Peyer's patch (tissue), 4 donors: ENCODE measurements around the gene SLC22A17.

Experiments used
- POLR2A ChIP-seq, 2 donors: fragments of 450-650 bp; IDR thresholded peaks; one replicate each; pipeline ENCODE4 v1.5.1; 2017; ENCODE audit warnings: antibody characterized with exemption in 2 of 2, mild to moderate bottlenecking in 2 of 2, moderate library complexity in 2 of 2
- TF ChIP-seq, protein P1 (sequence below), 6 experiments: fragments of 450-650 bp in 4 of 6; fragments of 200-600 bp in 2 of 6; sonication (generic) in 1 of 6; IDR thresholded peaks; one replicate each; pipeline ENCODE4 v1.5.1; 2017 to 2019; ENCODE audit warnings: antibody characterized with exemption in 6 of 6, mild to moderate bottlenecking in 3 of 6, moderate library complexity in 1 of 6

GRCh38 chr14:23398348-23398747, 45.7 kb upstream of the SLC22A17 start:
- TF ChIP-seq POLR2A (IDR thresholded peaks at IDR 0.05): no peak
- TF ChIP-seq, protein P1, sequence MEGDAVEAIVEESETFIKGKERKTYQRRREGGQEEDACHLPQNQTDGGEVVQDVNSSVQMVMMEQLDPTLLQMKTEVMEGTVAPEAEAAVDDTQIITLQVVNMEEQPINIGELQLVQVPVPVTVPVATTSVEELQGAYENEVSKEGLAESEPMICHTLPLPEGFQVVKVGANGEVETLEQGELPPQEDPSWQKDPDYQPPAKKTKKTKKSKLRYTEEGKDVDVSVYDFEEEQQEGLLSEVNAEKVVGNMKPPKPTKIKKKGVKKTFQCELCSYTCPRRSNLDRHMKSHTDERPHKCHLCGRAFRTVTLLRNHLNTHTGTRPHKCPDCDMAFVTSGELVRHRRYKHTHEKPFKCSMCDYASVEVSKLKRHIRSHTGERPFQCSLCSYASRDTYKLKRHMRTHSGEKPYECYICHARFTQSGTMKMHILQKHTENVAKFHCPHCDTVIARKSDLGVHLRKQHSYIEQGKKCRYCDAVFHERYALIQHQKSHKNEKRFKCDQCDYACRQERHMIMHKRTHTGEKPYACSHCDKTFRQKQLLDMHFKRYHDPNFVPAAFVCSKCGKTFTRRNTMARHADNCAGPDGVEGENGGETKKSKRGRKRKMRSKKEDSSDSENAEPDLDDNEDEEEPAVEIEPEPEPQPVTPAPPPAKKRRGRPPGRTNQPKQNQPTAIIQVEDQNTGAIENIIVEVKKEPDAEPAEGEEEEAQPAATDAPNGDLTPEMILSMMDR (IDR thresholded peaks at IDR 0.05): no peak
